Measurements from ENCODE around the gene CAST. TPM values are rescaled to one million over a fixed set of nuclear protein-coding genes. Genes with fewer than 3 reads are reported as not detected.

The CAST gene
- total RNA-seq, 2 donors from 2014 or later: 33.5 to 36.2 TPM

DNA sequence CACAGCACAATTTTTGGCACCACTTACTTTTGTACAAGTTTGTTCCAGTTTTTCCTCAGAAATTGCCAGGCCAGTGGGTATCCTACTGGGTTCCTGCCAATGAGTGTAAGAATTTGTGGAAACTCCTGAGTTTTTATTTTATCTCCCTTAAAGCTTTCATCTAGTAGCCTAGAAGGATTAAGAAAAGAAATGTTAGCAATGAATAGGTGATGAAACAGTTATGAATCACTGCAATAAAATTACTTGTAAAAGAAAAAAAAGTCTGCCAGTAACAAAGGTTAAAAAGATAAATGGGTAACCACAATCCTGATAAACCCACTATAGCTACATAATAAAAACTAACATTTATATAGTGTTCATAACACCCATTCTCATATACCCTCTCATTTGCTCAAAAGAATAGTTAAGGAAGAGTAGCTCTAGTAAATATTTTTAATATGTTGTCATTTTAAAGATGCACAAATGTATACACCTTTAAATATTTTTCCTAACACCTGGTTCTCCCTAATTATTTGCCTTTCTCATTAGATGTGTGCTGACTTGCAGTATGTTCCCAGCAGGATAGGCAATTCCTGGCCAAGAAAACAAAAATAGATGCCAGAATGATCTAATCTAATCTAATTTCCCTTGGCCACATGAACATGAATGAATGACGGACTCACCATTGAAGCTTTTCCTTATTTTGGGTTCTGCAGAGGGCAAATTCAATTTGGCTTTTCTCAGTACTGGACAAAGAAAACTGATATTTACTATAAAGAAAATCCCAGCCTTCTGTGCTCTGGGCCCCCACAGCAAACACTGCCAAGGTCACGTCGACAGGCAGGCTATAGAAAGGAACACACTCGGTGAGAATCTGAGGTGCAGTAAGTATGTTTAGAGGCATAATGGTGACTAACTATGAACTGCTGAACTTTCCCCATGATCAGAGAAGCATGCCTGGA is 119.1 kb downstream of the CAST start:
- H3K27me3 ChIP-seq (ENCODE audit: control insufficient read depth, insufficient read depth, low read length, poor library complexity, severe bottlenecking): no peaks in the 10 kb centered on the region
- no peak overlapping the region for H3K4me3 ChIP-seq (ENCODE audit: low read length)
- Mint-ChIP-seq H3K27me3 (ENCODE audit: insufficient read depth) (no peaks in the 10 kb centered on the region), H3K27ac (no peak overlapping the region), H3K36me3 (ENCODE audit: low read depth) (peaks cover 32% of the 10 kb centered on the region), H3K9me3 (no peaks in the 10 kb centered on the region), H3K4me3 (no peak overlapping the region), H3K4me1 (no peaks in the 10 kb centered on the region)
- H3K4me1 ChIP-seq (ENCODE audit: control insufficient read depth, insufficient read depth, low read length): no peaks in the 10 kb centered on the region
- no peaks in the 10 kb centered on the region for H3K9me3 ChIP-seq (ENCODE audit: control insufficient read depth, low read length)
- WGBS, 2 experiments (ENCODE audit: insufficient coverage in 1 of 2, insufficient read length in 1 of 2): 84% methylated on average over 4 of the region's 4 CpGs; no CpG with 5 or more reads in 1 of the 2 experiments
- TF ChIP-seq, protein P1, sequence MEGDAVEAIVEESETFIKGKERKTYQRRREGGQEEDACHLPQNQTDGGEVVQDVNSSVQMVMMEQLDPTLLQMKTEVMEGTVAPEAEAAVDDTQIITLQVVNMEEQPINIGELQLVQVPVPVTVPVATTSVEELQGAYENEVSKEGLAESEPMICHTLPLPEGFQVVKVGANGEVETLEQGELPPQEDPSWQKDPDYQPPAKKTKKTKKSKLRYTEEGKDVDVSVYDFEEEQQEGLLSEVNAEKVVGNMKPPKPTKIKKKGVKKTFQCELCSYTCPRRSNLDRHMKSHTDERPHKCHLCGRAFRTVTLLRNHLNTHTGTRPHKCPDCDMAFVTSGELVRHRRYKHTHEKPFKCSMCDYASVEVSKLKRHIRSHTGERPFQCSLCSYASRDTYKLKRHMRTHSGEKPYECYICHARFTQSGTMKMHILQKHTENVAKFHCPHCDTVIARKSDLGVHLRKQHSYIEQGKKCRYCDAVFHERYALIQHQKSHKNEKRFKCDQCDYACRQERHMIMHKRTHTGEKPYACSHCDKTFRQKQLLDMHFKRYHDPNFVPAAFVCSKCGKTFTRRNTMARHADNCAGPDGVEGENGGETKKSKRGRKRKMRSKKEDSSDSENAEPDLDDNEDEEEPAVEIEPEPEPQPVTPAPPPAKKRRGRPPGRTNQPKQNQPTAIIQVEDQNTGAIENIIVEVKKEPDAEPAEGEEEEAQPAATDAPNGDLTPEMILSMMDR (conservative IDR thresholded peaks at IDR 0.05): no peak
- no peak overlapping the region for H3K9ac ChIP-seq (ENCODE audit: extremely low read depth, low read length, poor library complexity, severe bottlenecking)
- H3K36me3 ChIP-seq (ENCODE audit: control insufficient read depth, insufficient read depth, low read length): peaks cover 32% of the 10 kb centered on the region
- H3K27ac ChIP-seq (ENCODE audit: low read depth, low read length): no peak overlapping the region
- no peak for DNase-seq

DNA sequence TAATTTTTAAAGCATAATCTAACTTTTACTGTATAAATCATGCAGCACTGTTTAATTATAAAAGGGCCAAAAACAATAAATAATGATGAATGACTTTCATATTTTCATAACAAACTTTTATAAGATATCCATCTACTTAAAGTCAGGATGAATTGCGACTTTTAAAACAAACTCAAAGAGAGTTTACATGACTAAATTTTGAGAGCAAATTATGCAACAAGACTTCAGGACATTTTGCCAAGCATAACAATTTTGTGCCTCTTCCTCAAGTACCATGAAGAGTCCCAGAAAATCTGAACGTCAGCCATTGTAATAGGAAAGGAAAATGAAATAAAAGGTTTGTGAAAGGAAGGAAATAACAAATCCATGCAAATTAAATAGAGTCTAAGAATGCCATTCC is 121.2 kb downstream of the CAST start:
- H3K9me3 ChIP-seq (ENCODE audit: control insufficient read depth, low read length): no peaks in the 10 kb centered on the region
- no peaks in the 10 kb centered on the region for H3K4me1 ChIP-seq (ENCODE audit: control insufficient read depth, insufficient read depth, low read length)
- Mint-ChIP-seq H3K36me3 (ENCODE audit: low read depth) (peaks cover 25% of the 10 kb centered on the region), H3K27ac (no peak overlapping the region), H3K27me3 (ENCODE audit: insufficient read depth) (no peaks in the 10 kb centered on the region), H3K4me1 (no peaks in the 10 kb centered on the region), H3K9me3 (no peaks in the 10 kb centered on the region), H3K4me3 (no peak overlapping the region)
- no peak overlapping the region for H3K27ac ChIP-seq (ENCODE audit: low read depth, low read length)
- no peak overlapping the region for H3K9ac ChIP-seq (ENCODE audit: extremely low read depth, low read length, poor library complexity, severe bottlenecking)
- no peak overlapping the region for H3K4me3 ChIP-seq (ENCODE audit: low read length)
- no peak for DNase-seq
- no peaks in the 10 kb centered on the region for H3K27me3 ChIP-seq (ENCODE audit: control insufficient read depth, insufficient read depth, low read length, poor library complexity, severe bottlenecking)
- peaks cover 32% of the 10 kb centered on the region for H3K36me3 ChIP-seq (ENCODE audit: control insufficient read depth, insufficient read depth, low read length)
- 77 to 90% methylated on average over 1 to 2 of the region's 2 CpGs for WGBS, 2 experiments (ENCODE audit: insufficient coverage in 1 of 2, insufficient read length in 1 of 2)
- TF ChIP-seq, protein P1 (conservative IDR thresholded peaks at IDR 0.05): no peak

DNA sequence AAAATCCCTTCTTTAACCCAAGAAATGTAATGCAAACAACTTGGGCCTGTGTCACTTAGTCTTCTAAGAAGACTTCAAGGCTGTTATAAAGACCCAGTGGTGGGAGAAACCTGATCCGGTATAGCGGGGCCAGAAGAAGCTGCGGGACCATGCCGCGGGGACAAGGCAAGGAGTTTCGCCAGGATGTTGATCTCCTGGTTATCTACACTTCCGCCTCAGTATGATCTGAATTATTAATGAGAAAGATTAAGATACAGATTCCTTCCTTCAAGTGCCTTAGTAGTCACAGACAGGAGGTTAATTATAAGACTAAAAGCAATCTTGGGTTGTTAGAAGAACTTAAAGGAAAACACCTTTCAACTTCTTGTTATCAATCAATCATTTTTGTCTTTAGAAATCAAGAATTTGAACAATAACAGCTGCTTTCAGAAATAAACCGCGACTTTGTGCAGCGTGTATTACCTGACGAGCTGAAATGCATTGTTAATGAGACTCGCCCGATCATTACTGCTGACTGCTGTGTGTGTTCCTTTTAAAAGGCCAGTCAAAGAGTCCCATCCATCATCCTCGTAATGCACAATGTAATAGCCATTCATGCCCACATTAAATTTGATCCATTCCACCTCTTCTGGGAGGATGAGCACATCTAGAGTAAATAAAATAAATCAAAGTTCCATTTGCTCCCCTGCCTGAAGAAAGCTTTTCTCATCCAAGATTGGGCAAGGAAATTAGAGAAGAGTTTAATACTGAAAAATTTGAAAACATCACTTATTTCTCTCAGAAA is 123.3 kb downstream of the CAST start:
- Histone ChIP-seq H3K4me3 (ENCODE audit: low read length) (no peak overlapping the region), H3K27me3 (ENCODE audit: control insufficient read depth, insufficient read depth, low read length, poor library complexity, severe bottlenecking) (no peaks in the 10 kb centered on the region), H3K36me3 (ENCODE audit: control insufficient read depth, insufficient read depth, low read length) (peaks cover 23% of the 10 kb centered on the region), H3K27ac (ENCODE audit: low read depth, low read length) (no peak overlapping the region), H3K9ac (ENCODE audit: extremely low read depth, low read length, poor library complexity, severe bottlenecking) (no peak overlapping the region), H3K4me1 (ENCODE audit: control insufficient read depth, insufficient read depth, low read length) (peaks cover 6% of the 10 kb centered on the region), H3K9me3 (ENCODE audit: control insufficient read depth, low read length) (no peaks in the 10 kb centered on the region)
- Mint-ChIP-seq H3K27me3 (ENCODE audit: insufficient read depth) (no peaks in the 10 kb centered on the region), H3K4me3 (no peak overlapping the region), H3K4me1 (peaks cover 14% of the 10 kb centered on the region), H3K27ac (no peak overlapping the region), H3K9me3 (no peaks in the 10 kb centered on the region), H3K36me3 (ENCODE audit: low read depth) (peaks cover 21% of the 10 kb centered on the region)
- TF ChIP-seq, protein P1 (conservative IDR thresholded peaks at IDR 0.05): no peak
- WGBS, 2 experiments (ENCODE audit: insufficient coverage in 1 of 2, insufficient read length in 1 of 2): 82 to 87% methylated on average over 12 to 14 of the region's 14 CpGs
- no peak for DNase-seq
